MM.1S (cell line): ENCODE measurements around the gene OSBPL2.

ENCODE experiments used
- DNase-seq: peaks from one replicate; pipeline ENCODE4 v3.0.0-alpha.2; 2015
- H2AFZ ChIP-seq: fragments of 300-600 bp; sonication (generic); 2 replicates; pipeline ENCODE4 v1.6.0; 2016; ENCODE audit warnings: antibody characterized with exemption, low read length
- H3F3A ChIP-seq: fragments of 300-600 bp; sonication (generic); 2 replicates; pipeline ENCODE4 v1.6.1; 2016; ENCODE audit warnings: mild to moderate bottlenecking, antibody characterized with exemption, low read length, moderate library complexity, mixed read lengths; ENCODE audit not compliant: insufficient read depth
- H3K27ac ChIP-seq: fragments of 300-600 bp; sonication (generic); 2 replicates; pipeline ENCODE4 v1.5.1; 2016; ENCODE audit warnings: mild to moderate bottlenecking, low read length
- H3K27me3 ChIP-seq: fragments of 300-600 bp; sonication (generic); replicated peaks from 2 replicates; pipeline ENCODE4 v1.6.0; 2016; ENCODE audit warnings: low read length; ENCODE audit not compliant: insufficient read depth
- H3K36me3 ChIP-seq: fragments of 300-600 bp; sonication (generic); replicated peaks from 2 replicates; pipeline ENCODE4 v1.6.1; 2016; ENCODE audit warnings: mild to moderate bottlenecking, low read length, mixed read lengths; ENCODE audit not compliant: insufficient read depth
- H3K4me1 ChIP-seq: fragments of 300-600 bp; sonication (generic); 2 replicates; pipeline ENCODE4 v1.6.1; 2016; ENCODE audit warnings: low read length, mixed read lengths
- H3K4me2 ChIP-seq: fragments of 300-600 bp; sonication (generic); 2 replicates; pipeline ENCODE4 v1.6.0; 2016; ENCODE audit warnings: low read depth, low read length
- H3K4me3 ChIP-seq: fragments of 300-600 bp; sonication (generic); 2 replicates; pipeline ENCODE4 v1.5.1; 2016; ENCODE audit warnings: low read length, mixed read lengths
- H3K79me2 ChIP-seq: fragments of 300-600 bp; sonication (generic); 2 replicates; pipeline ENCODE4 v1.6.1; 2016; ENCODE audit warnings: mixed run types, low read length, mixed read lengths
- H3K9ac ChIP-seq: fragments of 300-600 bp; sonication (generic); 2 replicates; pipeline ENCODE4 v1.6.1; 2016; ENCODE audit warnings: low read length, mixed read lengths
- H3K9me2 ChIP-seq: fragments of 300-600 bp; sonication (generic); replicated peaks from 2 replicates; pipeline ENCODE4 v1.6.1; 2016; ENCODE audit warnings: mild to moderate bottlenecking, low read length, mixed read lengths; ENCODE audit not compliant: insufficient read depth
- H3K9me3 ChIP-seq: fragments of 300-600 bp; sonication (generic); replicated peaks from 2 replicates; pipeline ENCODE4 v1.6.1; 2016; ENCODE audit warnings: mild to moderate bottlenecking, low read length, mixed read lengths; ENCODE audit not compliant: insufficient read depth
- H4K20me1 ChIP-seq: fragments of 300-600 bp; sonication (generic); 2 replicates; pipeline ENCODE4 v1.6.1; 2016; ENCODE audit warnings: mild to moderate bottlenecking, low read length, moderate library complexity, mixed read lengths; ENCODE audit not compliant: insufficient read depth
- CTCF ChIP-seq: fragments of 300-600 bp; sonication (generic); IDR thresholded peaks from 2 replicates; pipeline ENCODE4 v1.5.1; 2016; ENCODE audit warnings: antibody characterized with exemption, low read length, mixed read lengths
- EZH2 ChIP-seq: fragments of 300-600 bp; sonication (generic); optimal IDR thresholded peaks from 2 replicates; pipeline ENCODE3; 2017; ENCODE audit warnings: low read depth, mild to moderate bottlenecking, antibody characterized with exemption, low read length, mixed read lengths
- EZH2phosphoT487 ChIP-seq: fragments of 300-600 bp; sonication (generic); IDR thresholded peaks from 2 replicates; pipeline ENCODE4 v1.6.1; 2018; ENCODE audit warnings: antibody characterized with exemption, low read length

The OSBPL2 gene

GRCh38 chr20:62200491-62201172 lies 37.7 kb upstream of the OSBPL2 start:
- Histone ChIP-seq H3K9ac (no peak overlapping the region), H3K79me2 (no peaks in the 10 kb centered on the region), H3K4me3 (no peak overlapping the region), H3K9me2 (no peaks in the 10 kb centered on the region), H3K4me1 (no peaks in the 10 kb centered on the region), H4K20me1 (no peaks in the 10 kb centered on the region), H2AFZ (no peak overlapping the region), H3K27ac (no peak overlapping the region), H3F3A (no peaks in the 10 kb centered on the region), H3K27me3 (no peaks in the 10 kb centered on the region), H3K36me3 (no peaks in the 10 kb centered on the region), H3K4me2 (no peak overlapping the region), H3K9me3 (no peaks in the 10 kb centered on the region)
- TF ChIP-seq EZH2phosphoT487 (no peak), EZH2 (no peak), CTCF (no peak)
- DNase-seq: no peak

- Histone ChIP-seq H3K36me3 (no peaks in the 10 kb centered on the region), H3K79me2 (no peaks in the 10 kb centered on the region), H3K4me2 (no peak overlapping the region), H3K9me3 (no peaks in the 10 kb centered on the region), H3K27me3 (no peaks in the 10 kb centered on the region), H3F3A (no peaks in the 10 kb centered on the region), H3K27ac (no peak overlapping the region), H3K4me3 (no peak overlapping the region), H3K4me1 (no peaks in the 10 kb centered on the region), H3K9ac (no peak overlapping the region), H4K20me1 (no peaks in the 10 kb centered on the region), H3K9me2 (no peaks in the 10 kb centered on the region), H2AFZ (no peak overlapping the region)
- no peak for DNase-seq
- TF ChIP-seq CTCF (no peak), EZH2phosphoT487 (no peak), EZH2 (no peak)
These were observed 36.9 kb upstream of the OSBPL2 start for GRCh38 chr20:62201173-62202082.

GRCh38 chr20:62202083-62202395 lies 36.3 kb upstream of the OSBPL2 start:
- H3K4me3 ChIP-seq: no peak overlapping the region
- no peaks in the 10 kb centered on the region for H4K20me1 ChIP-seq
- H3K4me2 ChIP-seq: no peak overlapping the region
- no peaks in the 10 kb centered on the region for H3K79me2 ChIP-seq
- DNase-seq: no peak
- no peak overlapping the region for H3K27ac ChIP-seq
- no peak overlapping the region for H3K9ac ChIP-seq
- no peaks in the 10 kb centered on the region for H3K4me1 ChIP-seq
- H3K9me3 ChIP-seq: no peaks in the 10 kb centered on the region
- H3K36me3 ChIP-seq: no peaks in the 10 kb centered on the region
- H3K27me3 ChIP-seq: no peaks in the 10 kb centered on the region
- no peak overlapping the region for H2AFZ ChIP-seq
- H3K9me2 ChIP-seq: no peaks in the 10 kb centered on the region
- no peaks in the 10 kb centered on the region for H3F3A ChIP-seq
- TF ChIP-seq CTCF (no peak), EZH2 (no peak), EZH2phosphoT487 (no peak)
